Kidney (tissue), 14 donors: Measurements from ENCODE around the gene RNF17. TPM values are rescaled to one million over a fixed set of nuclear protein-coding genes. Genes with fewer than 3 reads are reported as not detected.

Experiments
- DNase-seq, 5 donors: peaks; one replicate each; pipeline ENCODE4 v3.0.0-alpha.2; 2013 to 2020
- FAIRE-seq: peaks from 2 replicates; lab custom pipeline; 2012; peaks lifted over from hg19 to GRCh38; lab: Jason Lieb, UNC
- H3K27ac ChIP-seq, 2 donors: one replicate each; pipeline ENCODE4 v1.7.0; 2013; ENCODE audit warnings: low read depth in 2 of 2, low read length in 2 of 2, inconsistent platforms in 1 of 2
- H3K27me3 ChIP-seq: one replicate; pipeline ENCODE4 v1.7.1; 2013; ENCODE audit warnings: low read length, inconsistent platforms; ENCODE audit not compliant: control insufficient read depth, insufficient read depth
- H3K36me3 ChIP-seq, 3 donors: one replicate each; pipeline versions ENCODE4 v1.7.0 to v1.7.1; 2013; ENCODE audit warnings: low read length in 3 of 3, control low read depth in 1 of 3, inconsistent platforms in 1 of 3; ENCODE audit not compliant: insufficient read depth in 3 of 3, control insufficient read depth in 2 of 3
- H3K4me1 ChIP-seq, 3 donors: one replicate each; pipeline versions ENCODE4 v1.7.0 to v1.7.1; 2013; ENCODE audit warnings: low read length in 3 of 3, inconsistent platforms in 1 of 3, low read depth in 1 of 3; ENCODE audit not compliant: control insufficient read depth in 2 of 3, insufficient read depth in 2 of 3
- H3K4me3 ChIP-seq, 3 donors: one replicate each; pipeline versions ENCODE4 v1.7.0 to v1.8.1; 2013; ENCODE audit warnings: low read length in 3 of 3, control low read depth in 1 of 3, inconsistent platforms in 1 of 3
- H3K9ac ChIP-seq, 3 donors: one replicate each; pipeline versions ENCODE4 v1.7.0 to v1.7.1; 2013; ENCODE audit warnings: low read length in 3 of 3, control low read depth in 1 of 3, inconsistent platforms in 1 of 3
- H3K9me3 ChIP-seq, 3 donors: one replicate each; pipeline versions ENCODE4 v1.7.0 to v1.7.1; 2013; ENCODE audit warnings: low read length in 3 of 3, control low read depth in 1 of 3, inconsistent platforms in 1 of 3; ENCODE audit not compliant: control insufficient read depth in 2 of 3, insufficient read depth in 1 of 3
- intact Hi-C: fragments of 100-400 bp; cut with DNase I; formaldehyde crosslinking; loops from one replicate; pipeline ENCODE4 v1.11.1; 2022
- polyA plus RNA-seq: library from polyadenylated mRNA; stranded (reverse); fragments of 350-450 nt; fragmentation: Illumina TruSeq; extraction: RNeasy Lipid Tissue Mini Kit (QIAGEN cat#74804); gene quantifications from one replicate; pipeline ENCODE4 v1.2.3, GENCODE V29; 2014; ENCODE audit warnings: low read depth, low replicate concordance; ENCODE audit not compliant: insufficient read depth
- total RNA-seq: library from RNA; stranded (reverse); fragmentation: NEBNext Ultra II Directional; extraction: Animal tissue kit (Norgen Biotek cat#: 25700); gene quantifications from one replicate; pipeline ENCODE4 v1.2.1, GENCODE V29; 2021
- TF ChIP-seq, protein P1 (sequence below): IDR thresholded peaks from 3 replicates; pipeline ENCODE4 v1.5.1; 2012; ENCODE audit warnings: mild to moderate bottlenecking, moderate library complexity, borderline replicate concordance; ENCODE audit not compliant: insufficient read depth; ENCODE audit errors: extremely low read depth
- donor health status: control.
- donor health status: control.
- donor health status: control.
- donor health status: control.
- donor health status: control.
- donor health status: DM: yes; HTN: yes; CAD: no.
- donor health status: Normal renal cell carcinoma (clear cell type).

Gene RNF17
- total and polyA plus RNA-seq, 2 donors from 2014 or later = not detected

DNA sequence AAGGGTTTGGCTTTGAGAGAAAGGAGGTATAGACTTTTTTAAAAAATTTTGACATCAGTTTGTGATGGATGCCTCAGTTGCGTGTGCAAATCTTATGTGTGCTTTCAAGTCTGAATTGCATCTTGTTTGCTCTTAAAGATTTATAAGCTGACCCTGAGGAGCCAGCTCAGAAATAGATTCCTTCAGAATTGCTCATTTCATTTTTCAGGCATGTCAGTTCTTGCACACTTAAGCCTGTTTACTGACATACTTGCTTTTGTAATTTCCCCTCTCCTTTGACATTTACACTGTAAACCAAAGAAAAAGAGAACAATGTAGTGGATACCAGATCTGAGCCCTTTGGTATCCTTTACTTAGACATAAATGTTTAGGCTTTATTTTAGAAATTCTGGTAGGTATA lies 87.6 kb downstream of the RNF17 start:
- Histone ChIP-seq H3K27me3 (no peaks in the 10 kb centered on the region), H3K36me3 (no peaks in the 10 kb centered on the region), H3K4me1 (no peaks in the 10 kb centered on the region), H3K9ac (no peak overlapping the region), H3K27ac (no peak overlapping the region), H3K9me3 (no peaks in the 10 kb centered on the region), H3K4me3 (no peak overlapping the region)
- no peak for FAIRE-seq
- TF ChIP-seq, protein P1, sequence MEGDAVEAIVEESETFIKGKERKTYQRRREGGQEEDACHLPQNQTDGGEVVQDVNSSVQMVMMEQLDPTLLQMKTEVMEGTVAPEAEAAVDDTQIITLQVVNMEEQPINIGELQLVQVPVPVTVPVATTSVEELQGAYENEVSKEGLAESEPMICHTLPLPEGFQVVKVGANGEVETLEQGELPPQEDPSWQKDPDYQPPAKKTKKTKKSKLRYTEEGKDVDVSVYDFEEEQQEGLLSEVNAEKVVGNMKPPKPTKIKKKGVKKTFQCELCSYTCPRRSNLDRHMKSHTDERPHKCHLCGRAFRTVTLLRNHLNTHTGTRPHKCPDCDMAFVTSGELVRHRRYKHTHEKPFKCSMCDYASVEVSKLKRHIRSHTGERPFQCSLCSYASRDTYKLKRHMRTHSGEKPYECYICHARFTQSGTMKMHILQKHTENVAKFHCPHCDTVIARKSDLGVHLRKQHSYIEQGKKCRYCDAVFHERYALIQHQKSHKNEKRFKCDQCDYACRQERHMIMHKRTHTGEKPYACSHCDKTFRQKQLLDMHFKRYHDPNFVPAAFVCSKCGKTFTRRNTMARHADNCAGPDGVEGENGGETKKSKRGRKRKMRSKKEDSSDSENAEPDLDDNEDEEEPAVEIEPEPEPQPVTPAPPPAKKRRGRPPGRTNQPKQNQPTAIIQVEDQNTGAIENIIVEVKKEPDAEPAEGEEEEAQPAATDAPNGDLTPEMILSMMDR = no peak
- intact Hi-C loops = no loop called here
- no peak for DNase-seq

DNA sequence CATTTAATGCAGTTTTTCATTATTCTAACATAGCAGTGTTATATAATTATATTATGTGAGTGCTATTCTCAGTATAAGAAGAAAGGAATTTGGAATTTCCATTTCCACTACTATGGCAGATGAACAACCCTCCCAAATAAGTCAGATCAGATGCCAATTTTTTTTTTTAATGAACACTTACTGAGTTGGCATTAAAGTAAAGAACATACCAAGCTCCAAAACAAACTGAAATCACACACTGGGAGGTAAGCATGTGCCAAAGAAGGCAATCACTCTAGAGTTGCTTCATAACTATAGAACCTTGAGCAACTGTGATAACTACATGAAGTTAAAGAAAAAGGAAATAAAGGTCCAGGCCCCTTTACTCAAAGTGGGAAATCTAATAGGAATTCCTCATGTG lies 90.3 kb downstream of the RNF17 start:
- no peaks in the 10 kb centered on the region for H3K36me3 ChIP-seq
- intact Hi-C loops = no loop called here
- H3K4me1 ChIP-seq = no peaks in the 10 kb centered on the region
- no peak overlapping the region for H3K9ac ChIP-seq
- no peak overlapping the region for H3K27ac ChIP-seq
- H3K4me3 ChIP-seq = no peak overlapping the region
- FAIRE-seq (no peak), DNase-seq (no peak)
- no peaks in the 10 kb centered on the region for H3K9me3 ChIP-seq
- H3K27me3 ChIP-seq = no peaks in the 10 kb centered on the region
- TF ChIP-seq, protein P1 = no peak

DNA sequence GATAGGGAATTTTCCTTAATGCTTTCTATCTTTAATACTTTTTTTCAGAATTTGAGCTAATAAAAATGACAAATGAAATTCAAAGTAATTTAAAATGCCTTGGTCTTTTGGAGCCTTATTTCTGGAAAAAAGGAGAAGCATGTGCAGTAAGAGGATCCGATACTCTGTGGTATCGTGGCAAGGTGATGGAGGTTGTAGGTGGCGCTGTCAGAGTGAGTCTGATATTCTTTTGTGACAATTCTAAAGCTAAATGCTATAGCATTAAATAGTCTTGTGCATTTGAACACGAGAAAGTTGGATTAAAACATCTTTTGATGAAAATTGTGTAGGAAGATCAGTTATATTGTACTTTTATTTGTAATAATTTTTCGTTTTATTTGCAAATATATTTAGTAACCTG lies 95.0 kb downstream of the RNF17 start:
- Histone ChIP-seq H3K36me3 (no peaks in the 10 kb centered on the region), H3K4me3 (no peak overlapping the region), H3K4me1 (no peaks in the 10 kb centered on the region), H3K27ac (no peak overlapping the region), H3K27me3 (no peaks in the 10 kb centered on the region), H3K9me3 (no peaks in the 10 kb centered on the region), H3K9ac (no peak overlapping the region)
- DNase-seq (no peak), FAIRE-seq (no peak)
- TF ChIP-seq, protein P1 = no peak
- intact Hi-C loops = no loop called here

DNA sequence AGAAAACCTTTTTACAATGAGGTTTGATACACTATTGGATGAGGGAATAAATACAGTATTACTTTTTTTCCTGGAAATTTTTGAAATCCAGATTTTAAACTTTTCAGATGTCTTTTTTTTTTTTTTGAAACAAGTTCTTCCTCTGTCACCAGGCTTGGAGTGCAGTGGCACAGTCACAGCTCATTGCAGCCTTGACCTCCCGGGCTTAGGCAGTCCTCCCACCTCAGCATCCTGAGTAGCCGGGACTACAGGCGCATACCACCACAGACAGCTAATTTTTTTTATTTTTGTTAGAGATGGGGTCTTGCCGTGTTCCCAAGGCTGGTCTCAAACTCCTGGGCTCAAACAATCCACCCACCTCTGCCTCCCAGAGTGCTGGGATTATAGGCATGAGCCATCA lies 96.8 kb downstream of the RNF17 start:
- TF ChIP-seq, protein P1 = no peak
- Histone ChIP-seq H3K27ac (no peak overlapping the region), H3K27me3 (no peaks in the 10 kb centered on the region), H3K36me3 (no peaks in the 10 kb centered on the region), H3K9ac (no peak overlapping the region), H3K4me1 (no peaks in the 10 kb centered on the region), H3K4me3 (no peak overlapping the region), H3K9me3 (no peaks in the 10 kb centered on the region)
- DNase-seq (peak in 2 of 5 donors; percentile 12 to 18), FAIRE-seq (no peak)
- intact Hi-C loops = no loop called here
